B cell (primary cell): ENCODE results near the gene CRTC2. TPM values are rescaled to one million over a fixed set of nuclear protein-coding genes. Genes with fewer than 3 reads are reported as not detected.
"Not testable (repeated sequence)": the region's sequence is repeated elsewhere in the genome, so short reads cannot be mapped to it uniquely, and the experiment has no call there.

Experiments used
- ATAC-seq: fragments of 200-7000 bp; cut with Tn5 transposase; one replicate; pipeline ENCODE4 v1.10.0; 2021; ENCODE audit warnings: low read depth, mild to moderate bottlenecking, moderate number of reproducible peaks, moderate library complexity
- CTCF ChIA-PET: fragments of 350-600 bp; sonication (Branson Sonifier 250); formaldehyde crosslinking; loops from one replicate; lab custom pipeline; 2021; ENCODE audit warnings: antibody characterized with exemption, inconsistent platforms; lab: Charles Lee
- POLR2A ChIA-PET: fragments of 350-600 bp; sonication (Branson Sonifier 250); formaldehyde crosslinking; loops from one replicate; lab custom pipeline; 2021; ENCODE audit warnings: antibody characterized with exemption; lab: Charles Lee
- DNase-seq: peaks from one replicate; pipeline ENCODE4 v3.0.0; 2013
- H2AFZ ChIP-seq: 2 replicates; pipeline ENCODE4 v1.6.1; 2012; ENCODE audit warnings: mild to moderate bottlenecking, low read depth, low read length; ENCODE audit not compliant: insufficient read depth, poor library complexity, severe bottlenecking
- H3K27ac ChIP-seq, 2 donors: 1 replicate in 1 of 2; 2 replicates in 1 of 2; pipeline ENCODE4 v1.5.1; 2012 to 2013; ENCODE audit warnings: low read length in 2 of 2, mild to moderate bottlenecking in 2 of 2, moderate library complexity in 1 of 2
- H3K27me3 ChIP-seq, 4 experiments: fragments of 200-600 bp in 1 of 4; sonication (generic) in 1 of 4; replicated peaks in 1 of 4; 1 replicate in 2 of 4; 2 replicates in 2 of 4; pipeline versions ENCODE4 v1.6.1 to v1.7.0; 2013 to 2016; ENCODE audit warnings: low read length in 3 of 4, mild to moderate bottlenecking in 2 of 4, mixed read lengths in 1 of 4, moderate library complexity in 1 of 4; ENCODE audit not compliant: insufficient read depth in 4 of 4, control insufficient read depth in 3 of 4; ENCODE audit errors: control extremely low read depth in 1 of 4
- H3K36me3 ChIP-seq, 2 experiments: replicated peaks in 1 of 2; 1 replicate in 1 of 2; 2 replicates in 1 of 2; pipeline versions ENCODE4 v1.6.1 to v1.7.1; 2013; ENCODE audit warnings: low read length in 1 of 2; ENCODE audit not compliant: insufficient read depth in 2 of 2, control insufficient read depth in 1 of 2; ENCODE audit errors: control extremely low read depth in 1 of 2, extremely low read depth in 1 of 2
- H3K4me1 ChIP-seq, 2 donors: fragments of 200-600 bp in 1 of 2; sonication (generic) in 1 of 2; 1 replicate in 1 of 2; 2 replicates in 1 of 2; pipeline versions ENCODE4 v1.5.1 to v1.6.1; 2013 to 2017; ENCODE audit warnings: low read length in 2 of 2; ENCODE audit not compliant: control insufficient read depth in 2 of 2, insufficient read depth in 2 of 2
- H3K4me2 ChIP-seq: replicated peaks from 2 replicates; pipeline ENCODE3; 2012; ENCODE audit warnings: mild to moderate bottlenecking, low read depth, low read length; ENCODE audit not compliant: poor library complexity, severe bottlenecking
- H3K4me3 ChIP-seq, 5 experiments: fragments of 200-600 bp in 1 of 5; sonication (generic) in 1 of 5; 1 replicate in 3 of 5; 2 replicates in 2 of 5; pipeline versions ENCODE4 v1.5.1 to v1.7.0; 2011 to 2016; ENCODE audit warnings: low read length in 4 of 5, mild to moderate bottlenecking in 4 of 5, low read depth in 2 of 5, control low read depth in 1 of 5, moderate library complexity in 1 of 5; ENCODE audit not compliant: insufficient read depth in 1 of 5; ENCODE audit errors: control extremely low read depth in 1 of 5, extremely low read depth in 1 of 5
- H3K79me2 ChIP-seq: fragments of 200-600 bp; sonication (generic); one replicate; pipeline ENCODE4 v1.6.0; 2016; ENCODE audit warnings: low read length; ENCODE audit not compliant: control insufficient read depth, insufficient read depth
- H3K9ac ChIP-seq: fragments of 200-600 bp; sonication (generic); 2 replicates; pipeline ENCODE4 v1.6.1; 2017; ENCODE audit warnings: mild to moderate bottlenecking, low read length, moderate library complexity
- H3K9me3 ChIP-seq, 3 donors: one replicate each; pipeline versions ENCODE4 v1.6.1 to v1.7.1; 2013; ENCODE audit warnings: low read length in 2 of 3; ENCODE audit not compliant: control insufficient read depth in 2 of 3, insufficient read depth in 1 of 3; ENCODE audit errors: control extremely low read depth in 1 of 3
- H4K20me1 ChIP-seq: 2 replicates; pipeline ENCODE4 v1.6.0; 2012; ENCODE audit warnings: mild to moderate bottlenecking, low read length; ENCODE audit not compliant: insufficient read depth, control insufficient read depth, poor library complexity, severe bottlenecking
- H3K27ac Mint-ChIP-seq: one replicate; pipeline ENCODE4 v1.8.0; 2021; ENCODE audit warnings: mixed read lengths
- H3K27me3 Mint-ChIP-seq: one replicate; pipeline ENCODE4 v1.8.0; 2021; ENCODE audit warnings: mixed read lengths
- H3K4me1 Mint-ChIP-seq: one replicate; pipeline ENCODE4 v1.8.0; 2021; ENCODE audit warnings: mixed read lengths
- H3K4me3 Mint-ChIP-seq: one replicate; pipeline ENCODE4 v1.8.0; 2021; ENCODE audit warnings: mixed read lengths
- H3K9me3 Mint-ChIP-seq: one replicate; pipeline ENCODE4 v1.8.0; 2022; ENCODE audit warnings: mixed read lengths; ENCODE audit not compliant: insufficient read depth
- EZH2 ChIP-seq: IDR thresholded peaks from 2 replicates; pipeline ENCODE4 v1.6.1; 2012; ENCODE audit warnings: borderline replicate concordance, low read depth, mild to moderate bottlenecking, moderate library complexity, low read length; ENCODE audit not compliant: insufficient read depth, poor library complexity, severe bottlenecking
- WGBS: methylation state at CpG from one replicate; pipeline ENCODE4 v1.1.5; 2013; ENCODE audit warnings: missing lambda C conversion rate; ENCODE audit not compliant: insufficient coverage; 5-methylcytosine and 5-hydroxymethylcytosine counted together
- intact Hi-C: fragments of 100-400 bp; cut with micrococcal nuclease; formaldehyde crosslinking; loops from one replicate; pipeline ENCODE4 v1.10.0; 2022
- polyA plus RNA-seq: library from polyadenylated mRNA; depleted of rRNA; stranded (reverse); fragments of >200 nt; gene quantifications from 2 replicates; pipeline ENCODE4 v1.2.3, GENCODE V29; 2012
- total RNA-seq, 2 donors: library from RNA; stranded (reverse); fragments of 120-200 nt in 1 of 2; gene quantifications; 1 replicate in 1 of 2; 2 replicates in 1 of 2; pipeline versions ENCODE4 v1.2.3 to v1.2.4, GENCODE V29; 2013 to 2022
- TF ChIP-seq, protein P1 (sequence below): fragments of 200-600 bp; IDR thresholded peaks from one replicate; pipeline ENCODE4 v1.8.0; 2022; ENCODE audit warnings: antibody characterized with exemption, mild to moderate bottlenecking

Gene CRTC2
- total and polyA plus RNA-seq, 2 donors (not counting 1 experiment from before 2014, with no cell fraction given), result 94.6 to 157 TPM

DNA sequence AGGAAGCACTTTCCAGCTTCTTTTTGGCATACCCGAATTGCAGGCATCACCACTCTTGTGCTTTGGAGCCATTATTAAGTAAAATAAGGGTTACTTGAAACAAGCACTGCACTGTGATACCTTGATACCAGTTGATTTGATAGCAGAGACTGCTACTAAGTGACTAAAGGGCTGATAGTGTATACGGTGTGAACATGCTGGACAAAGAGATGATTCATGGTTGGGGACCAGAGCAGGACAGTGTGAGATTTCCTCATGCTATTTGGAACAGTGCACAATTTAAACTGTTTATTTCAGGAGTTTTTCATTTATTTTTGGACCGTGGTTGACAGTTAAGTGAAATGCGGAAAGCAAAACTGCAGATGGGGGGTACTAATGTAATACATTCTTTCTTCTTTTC lies 42.0 kb upstream of the CRTC2 start:
- intact Hi-C loops, result no loop called here
- no peak overlapping the region for H3K4me3 ChIP-seq
- CTCF ChIA-PET, result no interaction called here
- H3K27ac ChIP-seq, result no peak overlapping the region
- H3K4me1 ChIP-seq, result no peaks in the 10 kb centered on the region
- H3K9me3 Mint-ChIP-seq, result no peaks in the 10 kb centered on the region
- no peaks in the 10 kb centered on the region for H3K27me3 Mint-ChIP-seq
- ATAC-seq, result no peak
- H3K4me2 ChIP-seq, result no peak overlapping the region
- H3K36me3 ChIP-seq, result peaks cover 1 to 3% of the 10 kb centered on the region in 2 experiments
- no peaks in the 10 kb centered on the region for H3K9me3 ChIP-seq
- peaks cover under 1% of the 10 kb centered on the region for H3K4me1 Mint-ChIP-seq
- TF ChIP-seq, protein P1, sequence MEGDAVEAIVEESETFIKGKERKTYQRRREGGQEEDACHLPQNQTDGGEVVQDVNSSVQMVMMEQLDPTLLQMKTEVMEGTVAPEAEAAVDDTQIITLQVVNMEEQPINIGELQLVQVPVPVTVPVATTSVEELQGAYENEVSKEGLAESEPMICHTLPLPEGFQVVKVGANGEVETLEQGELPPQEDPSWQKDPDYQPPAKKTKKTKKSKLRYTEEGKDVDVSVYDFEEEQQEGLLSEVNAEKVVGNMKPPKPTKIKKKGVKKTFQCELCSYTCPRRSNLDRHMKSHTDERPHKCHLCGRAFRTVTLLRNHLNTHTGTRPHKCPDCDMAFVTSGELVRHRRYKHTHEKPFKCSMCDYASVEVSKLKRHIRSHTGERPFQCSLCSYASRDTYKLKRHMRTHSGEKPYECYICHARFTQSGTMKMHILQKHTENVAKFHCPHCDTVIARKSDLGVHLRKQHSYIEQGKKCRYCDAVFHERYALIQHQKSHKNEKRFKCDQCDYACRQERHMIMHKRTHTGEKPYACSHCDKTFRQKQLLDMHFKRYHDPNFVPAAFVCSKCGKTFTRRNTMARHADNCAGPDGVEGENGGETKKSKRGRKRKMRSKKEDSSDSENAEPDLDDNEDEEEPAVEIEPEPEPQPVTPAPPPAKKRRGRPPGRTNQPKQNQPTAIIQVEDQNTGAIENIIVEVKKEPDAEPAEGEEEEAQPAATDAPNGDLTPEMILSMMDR, result no peak
- TF ChIP-seq EZH2, result no peak
- DNase-seq, result no peak
- H3K79me2 ChIP-seq, result no peaks in the 10 kb centered on the region
- 79% methylated on average over 2 of the region's 4 CpGs for WGBS
- H3K27ac Mint-ChIP-seq, result no peak overlapping the region
- no peak overlapping the region for H3K4me3 Mint-ChIP-seq
- no peak overlapping the region for H3K9ac ChIP-seq
- POLR2A ChIA-PET, result interaction anchor here (0.7 kb wide), 1 partner anchor 274 kb away, joined by 5 read pairs; no protein-coding TSS in a partner anchor
- H2AFZ ChIP-seq, result no peak overlapping the region
- no peaks in the 10 kb centered on the region for H3K27me3 ChIP-seq
- no peaks in the 10 kb centered on the region for H4K20me1 ChIP-seq

DNA sequence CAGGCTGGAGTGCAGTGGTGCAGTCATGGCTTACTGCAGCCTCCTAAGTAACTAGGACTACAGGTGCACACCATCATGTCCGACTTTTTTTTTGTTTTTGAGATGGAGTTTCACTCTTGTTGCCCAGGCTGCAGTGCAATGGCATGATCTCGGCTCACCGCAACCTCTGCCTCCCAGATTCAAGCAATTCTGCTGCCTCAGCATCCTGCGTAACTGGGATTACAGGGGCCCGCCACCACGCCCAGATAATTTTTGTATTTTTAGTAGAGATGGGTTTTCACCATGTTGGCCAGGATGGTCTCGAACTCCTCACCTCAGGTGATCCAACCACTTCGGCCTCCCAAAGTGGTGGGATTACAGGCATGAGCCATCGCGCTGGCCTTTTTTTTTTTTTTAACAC lies 38.5 kb upstream of the CRTC2 start:
- H3K4me2 ChIP-seq, H3K27ac ChIP-seq, H3K9me3 ChIP-seq, H2AFZ ChIP-seq, H3K9ac ChIP-seq, H4K20me1 ChIP-seq, H3K4me3 Mint-ChIP-seq, CTCF ChIA-PET, H3K27me3 Mint-ChIP-seq, H3K27me3 ChIP-seq, DNase-seq, intact Hi-C loops, H3K9me3 Mint-ChIP-seq, H3K4me1 Mint-ChIP-seq, ATAC-seq, H3K27ac Mint-ChIP-seq, POLR2A ChIA-PET, H3K4me3 ChIP-seq: not testable (repeated sequence)
- peaks cover 11% of the 10 kb centered on the region for H3K79me2 ChIP-seq
- peaks cover 12 to 13% of the 10 kb centered on the region in 2 donors for H3K4me1 ChIP-seq
- H3K36me3 ChIP-seq, result peaks cover 10 to 31% of the 10 kb centered on the region in 2 experiments
- 100% methylated on average over 4 of the region's 10 CpGs for WGBS
